GM12878 (cell line): ENCODE results near the gene B9D1. TPM values are rescaled to one million over a fixed set of nuclear protein-coding genes. Genes with fewer than 3 reads are reported as not detected.

ENCODE experiments used
- ATAC-seq: fragments of 200-7000 bp; cut with Tn5 transposase; 3 replicates; pipeline ENCODE4 v1.9.1; 2020; ENCODE audit warnings: mild to moderate bottlenecking, moderate library complexity
- BruUV-seq: library from RNA; stranded (reverse); fragments of 400-500 nt; replicated peaks from 2 replicates; lab custom pipeline; 2021; lab: Mats Ljungman, UMichigan
- CTCF ChIA-PET: fragments of 300-600 bp; sonication (Branson Sonifier 250); formaldehyde crosslinking; extraction: SDS; loops from one replicate; lab custom pipeline; 2021; ENCODE audit warnings: inconsistent platforms; lab: Yijun Ruan, JAX
- POLR2A ChIA-PET: fragments of 350-600 bp; formaldehyde crosslinking; extraction: SDS; loops from one replicate; lab custom pipeline; 2021; ENCODE audit warnings: inconsistent platforms; lab: Charles Lee
- RAD21 ChIA-PET: fragments of 300-600 bp; sonication (Branson Sonifier 250); formaldehyde crosslinking; loops from one replicate; lab custom pipeline; 2023; ENCODE audit warnings: antibody characterized with exemption; ENCODE audit not compliant: unreplicated experiment; lab: Charles Lee
- SMC1A ChIA-PET: fragments of 300-600 bp; sonication (Branson Sonifier 250); formaldehyde crosslinking; loops from one replicate; lab custom pipeline; 2023; ENCODE audit not compliant: unreplicated experiment, uncharacterized antibody; lab: Charles Lee
- DNase-seq: peaks from one replicate; pipeline ENCODE4 v3.0.0-alpha.2; 2011; ENCODE audit warnings: low read depth, low spot score
- FAIRE-seq: peaks from 3 replicates; lab custom pipeline; 2011; peaks lifted over from hg19 to GRCh38; lab: Jason Lieb, UNC
- H2AFZ ChIP-seq: 2 replicates; pipeline ENCODE4 v1.6.0; 2011; ENCODE audit warnings: low read depth, low read length, control low read depth; ENCODE audit not compliant: control insufficient read depth
- H3K27ac ChIP-seq: 2 replicates; pipeline ENCODE4 v1.5.1; 2011; ENCODE audit warnings: control low read depth; ENCODE audit not compliant: control insufficient read depth, insufficient read depth
- H3K27me3 ChIP-seq, 2 experiments: replicated peaks in 1 of 2; 2 replicates each; pipeline versions ENCODE4 v1.6.0 to v1.6.1; 2011; ENCODE audit warnings: low read length in 1 of 2; ENCODE audit not compliant: control insufficient read depth in 2 of 2, insufficient read depth in 2 of 2
- H3K36me3 ChIP-seq, 2 experiments: 2 replicates each; pipeline ENCODE4 v1.5.1; 2011; ENCODE audit warnings: low read length in 1 of 2; ENCODE audit not compliant: control insufficient read depth in 2 of 2, insufficient read depth in 2 of 2
- H3K4me1 ChIP-seq: 2 replicates; pipeline ENCODE4 v1.6.1; 2011; ENCODE audit warnings: mild to moderate bottlenecking, low read length, moderate library complexity, mixed read lengths; ENCODE audit not compliant: control insufficient read depth, insufficient read depth
- H3K4me2 ChIP-seq: 2 replicates; pipeline ENCODE4 v1.6.0; 2011; ENCODE audit warnings: control low read depth; ENCODE audit not compliant: control insufficient read depth, insufficient read depth
- H3K4me3 ChIP-seq: fragments of 200-600 bp; sonication (generic); 2 replicates; pipeline ENCODE4 v1.5.1; 2016
- H3K79me2 ChIP-seq: 2 replicates; pipeline ENCODE4 v1.6.0; 2011; ENCODE audit warnings: low read length; ENCODE audit not compliant: control insufficient read depth, insufficient read depth
- H3K9ac ChIP-seq: 2 replicates; pipeline ENCODE4 v1.8.0; 2011; ENCODE audit warnings: low read length, control low read depth, mixed read lengths; ENCODE audit not compliant: control insufficient read depth, insufficient read depth
- H3K9me3 ChIP-seq: replicated peaks from 3 replicates; pipeline ENCODE4 v1.5.1; 2011; ENCODE audit warnings: mild to moderate bottlenecking, low read length; ENCODE audit not compliant: control insufficient read depth, insufficient read depth
- H4K20me1 ChIP-seq: 2 replicates; pipeline ENCODE4 v1.6.0; 2011; ENCODE audit not compliant: control insufficient read depth, insufficient read depth
- ESRRA ChIP-seq: IDR thresholded peaks from 2 replicates; pipeline ENCODE4 v1.6.1; 2012; ENCODE audit warnings: mild to moderate bottlenecking, low read length, improper control_type of control experiment
- RUNX3 ChIP-seq: IDR thresholded peaks from 2 replicates; pipeline ENCODE4 v1.6.1; 2012; ENCODE audit warnings: low read length, inconsistent platforms
- SPI1 ChIP-seq: IDR thresholded peaks from 2 replicates; pipeline ENCODE4 v1.6.1; 2011; ENCODE audit warnings: low read depth, mild to moderate bottlenecking, low read length, moderate library complexity, borderline replicate concordance; ENCODE audit not compliant: insufficient read depth
- WGBS: methylation state at CpG from one replicate; pipeline ENCODE4 v1.1.6; 2016; ENCODE audit warnings: low lambda C conversion rate; ENCODE audit not compliant: insufficient replicate concordance, insufficient coverage; ENCODE audit errors: missing lambda C conversion rate; 5-methylcytosine and 5-hydroxymethylcytosine counted together
- in situ Hi-C: fragments of 300-500 bp; cut with MboI; formaldehyde crosslinking; loops from 9 replicates; pipeline ENCODE4 v1.14.3; 2018; ENCODE audit warnings: mixed read lengths
- intact Hi-C: fragments of 100-400 bp; cut with micrococcal nuclease; formaldehyde crosslinking; loops from one replicate; pipeline ENCODE4 v1.14.2; 2022; ENCODE audit not compliant: unreplicated experiment
- polyA plus RNA-seq, 11 experiments: library from polyadenylated mRNA; depleted of rRNA in 4 of 11; unstranded in 6 of 11; stranded (reverse) in 5 of 11; fragments of >200 nt; fragmentation: Nextera tagmentation in 4 of 11; fragmentation: Illumina TruSeq in 1 of 11; extraction: Ambion mirVana in 4 of 11; extraction: Trizol in 1 of 11; gene quantifications; 1 replicate in 1 of 11; 2 replicates in 10 of 11; pipeline versions ENCODE4 v1.2.1 to v1.2.3, GENCODE V29; 2011 to 2016; ENCODE audit warnings: inconsistent platforms in 2 of 11, missing spikeins in 2 of 11, low read depth in 1 of 11
- total RNA-seq, 4 experiments: library from RNA; depleted of rRNA in 3 of 4; stranded (reverse); fragments of >200 nt in 3 of 4; fragmentation: Illumina TruSeq in 1 of 4; extraction: Trizol in 1 of 4; gene quantifications; 2 replicates each; pipeline versions ENCODE4 v1.2.1 to v1.2.3, GENCODE V29; 2013 to 2021

B9D1 gene
- total and polyA plus RNA-seq, 10 of the 15 experiments (the other 5 are each of a cell fraction or from before 2014, with no cell fraction given), result 5.9 to 18.3 (median 9.8) TPM

- Histone ChIP-seq H3K36me3 (no peaks in the 10 kb centered on the region), H4K20me1 (no peaks in the 10 kb centered on the region), H3K4me1 (peaks cover 5% of the 10 kb centered on the region), H3K27ac (no peak overlapping the region), H3K27me3 (no peaks in the 10 kb centered on the region; a peak in 2 of 4 replicates), H2AFZ (no peak overlapping the region), H3K79me2 (no peaks in the 10 kb centered on the region), H3K4me3 (no peak overlapping the region), H3K9me3 (no peaks in the 10 kb centered on the region), H3K4me2 (no peak overlapping the region), H3K9ac (no peak overlapping the region)
- CTCF ChIA-PET, result interaction anchor here (0.9 kb wide), 1 partner anchor 10 kb away, joined by 3 read pairs; no protein-coding TSS in a partner anchor
- SMC1A ChIA-PET, result no interaction called here
- POLR2A ChIA-PET, result no interaction called here
- RAD21 ChIA-PET, result no interaction called here
- intact Hi-C loops (no loop called here), in situ Hi-C loops (no loop called here)
- no TSS peak for BruUV-seq
- no peak for FAIRE-seq
- no peak for DNase-seq
- ATAC-seq, result no peak
- 12% methylated on average over 6 of the region's 6 CpGs for WGBS
- TF ChIP-seq ESRRA, result no peak
- TF ChIP-seq SPI1, result 0 out of 2 replicates have a peak, but pooled peaks have one; percentile 5
Measured at GRCh38 chr17:19334331-19334730, 28.2 kb downstream of the B9D1 start.

GRCh38 chr17:19333736-19334290, 28.7 kb downstream of the B9D1 start:
- RAD21 ChIA-PET, result no interaction called here
- no peak for TF ChIP-seq RUNX3
- SMC1A ChIA-PET, result no interaction called here
- intact Hi-C loops (no loop called here), in situ Hi-C loops (no loop called here)
- Histone ChIP-seq H3K27me3 (no peaks in the 10 kb centered on the region; a peak in 2 of 4 replicates), H3K4me3 (no peak overlapping the region), H2AFZ (no peak overlapping the region), H3K9me3 (no peaks in the 10 kb centered on the region), H3K4me1 (peaks cover 5% of the 10 kb centered on the region), H3K4me2 (no peak overlapping the region), H3K9ac (no peak overlapping the region), H3K79me2 (no peaks in the 10 kb centered on the region), H3K27ac (no peak overlapping the region), H4K20me1 (no peaks in the 10 kb centered on the region), H3K36me3 (no peaks in the 10 kb centered on the region)
- POLR2A ChIA-PET, result no interaction called here
- no TSS peak for BruUV-seq
- no peak for ATAC-seq
- CTCF ChIA-PET, result interaction anchor here (0.9 kb wide), 1 partner anchor 10 kb away, joined by 3 read pairs; no protein-coding TSS in a partner anchor
- DNase-seq, result no peak
- 62% methylated on average over 12 of the region's 12 CpGs for WGBS
- FAIRE-seq, result no peak
